Activated CD8-positive, alpha-beta T cell treated with anti-CD3 and anti-CD28 coated beads for 36 hours (primary cell): ENCODE data around the gene ACOT12. TPM values are rescaled to one million over a fixed set of nuclear protein-coding genes. Genes with fewer than 3 reads are reported as not detected.

Source experiments
- ATAC-seq: fragments of 200-7000 bp; cut with Tn5 transposase; one replicate; pipeline ENCODE4 v1.10.0; 2021; ENCODE audit warnings: mild to moderate bottlenecking, moderate library complexity
- CTCF ChIA-PET: fragments of 350-600 bp; sonication (Branson Sonifier 250); formaldehyde crosslinking; loops from one replicate; lab custom pipeline; 2021; ENCODE audit warnings: antibody characterized with exemption; lab: Charles Lee
- POLR2A ChIA-PET: fragments of 350-600 bp; sonication (Branson Sonifier 250); formaldehyde crosslinking; loops from one replicate; lab custom pipeline; 2021; ENCODE audit warnings: antibody characterized with exemption; lab: Charles Lee
- DNase-seq: peaks from one replicate; pipeline ENCODE4 v3.0.0-alpha.2; 2020
- H3K27ac Mint-ChIP-seq: one replicate; pipeline ENCODE4 v1.8.0; 2021; ENCODE audit warnings: mild to moderate bottlenecking, mixed read lengths
- H3K27me3 Mint-ChIP-seq: one replicate; pipeline ENCODE4 v1.8.0; 2021; ENCODE audit warnings: mixed read lengths
- H3K36me3 Mint-ChIP-seq: one replicate; pipeline ENCODE4 v1.8.0; 2021; ENCODE audit warnings: low read depth, mixed read lengths
- H3K4me1 Mint-ChIP-seq: one replicate; pipeline ENCODE4 v1.8.0; 2021; ENCODE audit warnings: low read depth, mixed read lengths
- H3K4me3 Mint-ChIP-seq: one replicate; pipeline ENCODE4 v1.8.0; 2021; ENCODE audit warnings: mild to moderate bottlenecking, moderate library complexity, mixed read lengths
- H3K9me3 Mint-ChIP-seq: one replicate; pipeline ENCODE4 v1.8.0; 2021; ENCODE audit warnings: mixed read lengths
- intact Hi-C: fragments of 100-400 bp; cut with micrococcal nuclease; formaldehyde crosslinking; loops from one replicate; pipeline ENCODE4 v1.10.0; 2022
- total RNA-seq, 2 experiments: library from RNA; stranded (reverse); gene quantifications; one replicate each; pipeline ENCODE4 v1.2.3, GENCODE V29; 2021
- TF ChIP-seq, protein P1 (sequence below): fragments of 200-600 bp; IDR thresholded peaks from one replicate; pipeline ENCODE4 v1.8.0; 2022; ENCODE audit warnings: antibody characterized with exemption, mild to moderate bottlenecking

The ACOT12 gene
- total RNA-seq, 2 experiments from 2014 or later, result not detected

DNA sequence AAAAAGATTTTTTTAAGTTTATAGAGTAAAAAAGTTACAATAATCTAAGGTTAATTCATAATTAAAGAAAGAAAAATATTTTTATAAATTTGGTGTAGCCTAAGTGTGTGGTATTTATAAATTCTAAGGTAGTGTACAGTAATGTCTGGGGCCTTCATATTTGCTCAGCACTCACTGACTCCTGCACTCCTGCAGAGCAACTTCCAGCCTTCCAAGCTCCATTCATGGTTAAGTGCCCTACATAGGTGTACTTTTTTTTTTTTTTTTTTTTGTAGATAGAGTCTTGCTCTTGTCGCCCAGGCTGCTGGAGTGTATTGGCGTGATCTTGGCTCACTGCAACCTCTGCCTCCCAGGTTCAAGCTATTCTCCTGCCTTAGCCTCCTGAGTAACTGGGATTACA is 10.1 kb downstream of the ACOT12 start:
- intact Hi-C loops, result no loop called here
- POLR2A ChIA-PET, result no interaction called here
- TF ChIP-seq, protein P1, sequence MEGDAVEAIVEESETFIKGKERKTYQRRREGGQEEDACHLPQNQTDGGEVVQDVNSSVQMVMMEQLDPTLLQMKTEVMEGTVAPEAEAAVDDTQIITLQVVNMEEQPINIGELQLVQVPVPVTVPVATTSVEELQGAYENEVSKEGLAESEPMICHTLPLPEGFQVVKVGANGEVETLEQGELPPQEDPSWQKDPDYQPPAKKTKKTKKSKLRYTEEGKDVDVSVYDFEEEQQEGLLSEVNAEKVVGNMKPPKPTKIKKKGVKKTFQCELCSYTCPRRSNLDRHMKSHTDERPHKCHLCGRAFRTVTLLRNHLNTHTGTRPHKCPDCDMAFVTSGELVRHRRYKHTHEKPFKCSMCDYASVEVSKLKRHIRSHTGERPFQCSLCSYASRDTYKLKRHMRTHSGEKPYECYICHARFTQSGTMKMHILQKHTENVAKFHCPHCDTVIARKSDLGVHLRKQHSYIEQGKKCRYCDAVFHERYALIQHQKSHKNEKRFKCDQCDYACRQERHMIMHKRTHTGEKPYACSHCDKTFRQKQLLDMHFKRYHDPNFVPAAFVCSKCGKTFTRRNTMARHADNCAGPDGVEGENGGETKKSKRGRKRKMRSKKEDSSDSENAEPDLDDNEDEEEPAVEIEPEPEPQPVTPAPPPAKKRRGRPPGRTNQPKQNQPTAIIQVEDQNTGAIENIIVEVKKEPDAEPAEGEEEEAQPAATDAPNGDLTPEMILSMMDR, result no peak
- Mint-ChIP-seq H3K27ac (no peak overlapping the region), H3K4me1 (no peaks in the 10 kb centered on the region), H3K4me3 (no peak overlapping the region), H3K27me3 (peaks cover 6% of the 10 kb centered on the region), H3K36me3 (no peaks in the 10 kb centered on the region), H3K9me3 (no peaks in the 10 kb centered on the region)
- DNase-seq, result no peak
- CTCF ChIA-PET, result no interaction called here
- ATAC-seq, result no peak

DNA sequence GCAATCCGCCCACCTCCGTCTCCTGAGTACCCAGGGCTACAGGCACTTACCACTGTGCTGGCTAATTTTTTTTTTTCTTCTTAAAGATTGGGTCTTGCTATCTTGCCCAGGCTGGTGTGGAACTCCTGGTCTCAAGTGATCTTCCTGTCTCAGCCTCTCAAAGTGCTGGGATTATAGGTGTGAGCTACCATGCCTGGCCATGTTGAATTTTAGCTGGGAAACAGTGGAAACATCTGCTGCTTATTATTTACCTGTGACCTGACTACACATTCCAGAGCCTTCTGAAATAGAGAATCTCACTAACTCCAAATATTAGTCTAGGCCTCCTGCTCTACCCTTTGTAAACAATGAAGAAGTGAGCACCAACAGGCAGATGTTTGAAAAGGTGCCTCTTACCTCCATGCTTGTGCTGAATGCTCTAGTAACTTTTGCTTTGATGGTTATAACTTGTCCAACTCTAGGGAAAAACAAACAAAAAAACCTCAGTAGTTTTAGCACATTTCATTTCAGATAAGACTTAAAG is 22.5 kb downstream of the ACOT12 start:
- H3K4me1 Mint-ChIP-seq, result no peaks in the 10 kb centered on the region
- TF ChIP-seq, protein P1, result no peak
- no peaks in the 10 kb centered on the region for H3K36me3 Mint-ChIP-seq
- intact Hi-C loops, result no loop called here
- ChIA-PET POLR2A (no interaction called here), CTCF (no interaction called here)
- H3K4me3 Mint-ChIP-seq, result no peak overlapping the region
- ATAC-seq, result no peak
- no peak for DNase-seq
- no peak overlapping the region for H3K27ac Mint-ChIP-seq
- peaks cover 10% of the 10 kb centered on the region for H3K27me3 Mint-ChIP-seq
- no peaks in the 10 kb centered on the region for H3K9me3 Mint-ChIP-seq

DNA sequence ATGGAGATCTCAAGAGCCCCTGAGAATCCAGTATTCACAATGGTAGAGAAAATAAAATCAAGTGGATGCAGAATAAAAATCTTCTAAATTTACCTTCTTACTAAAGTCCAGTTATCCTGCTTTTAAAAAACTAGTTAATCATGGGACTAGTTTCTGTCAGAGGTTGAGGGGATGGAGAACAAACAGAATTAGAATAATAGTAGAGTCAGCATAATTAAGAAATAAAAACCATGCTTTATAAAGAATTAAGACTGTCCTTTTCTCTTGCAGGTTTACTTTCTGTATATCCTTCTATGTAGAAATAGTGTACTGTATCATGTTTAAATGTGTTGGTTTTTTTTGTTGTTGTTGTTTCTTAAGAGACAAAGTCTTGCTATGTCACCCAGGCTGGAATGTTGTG is 23.0 kb downstream of the ACOT12 start:
- Mint-ChIP-seq H3K4me3 (no peak overlapping the region), H3K9me3 (no peaks in the 10 kb centered on the region), H3K27ac (no peak overlapping the region), H3K36me3 (no peaks in the 10 kb centered on the region), H3K27me3 (peaks cover 8% of the 10 kb centered on the region), H3K4me1 (no peaks in the 10 kb centered on the region)
- ATAC-seq (no peak), DNase-seq (no peak)
- CTCF ChIA-PET, result no interaction called here
- intact Hi-C loops, result no loop called here
- POLR2A ChIA-PET, result no interaction called here
- TF ChIP-seq, protein P1, result no peak

DNA sequence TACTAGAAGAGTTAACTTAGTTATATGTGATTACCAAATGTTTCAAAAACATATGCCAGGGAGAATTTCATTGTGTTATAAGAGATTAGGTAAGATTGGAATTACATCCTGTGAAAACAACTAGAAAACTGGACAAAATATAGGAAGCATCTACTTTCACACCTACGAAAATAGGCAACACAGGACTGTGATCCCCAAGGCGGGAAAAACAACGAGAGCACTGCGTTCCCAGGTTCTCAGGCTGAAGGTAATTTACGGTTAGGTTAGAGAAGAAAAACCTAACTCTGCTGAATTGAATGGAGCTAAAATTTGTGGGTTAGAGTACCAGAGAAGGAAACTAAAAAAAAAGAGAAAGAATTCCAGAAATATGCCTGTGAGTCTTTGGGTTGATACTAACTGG is 28.4 kb downstream of the ACOT12 start:
- intact Hi-C loops, result no loop called here
- ATAC-seq (no peak), DNase-seq (no peak)
- CTCF ChIA-PET, result no interaction called here
- POLR2A ChIA-PET, result no interaction called here
- H3K27me3 Mint-ChIP-seq, result no peaks in the 10 kb centered on the region
- TF ChIP-seq, protein P1, result no peak
- H3K9me3 Mint-ChIP-seq, result no peaks in the 10 kb centered on the region
- H3K4me1 Mint-ChIP-seq, result no peaks in the 10 kb centered on the region
- H3K27ac Mint-ChIP-seq, result no peak overlapping the region
- H3K36me3 Mint-ChIP-seq, result no peaks in the 10 kb centered on the region
- H3K4me3 Mint-ChIP-seq, result no peak overlapping the region

DNA sequence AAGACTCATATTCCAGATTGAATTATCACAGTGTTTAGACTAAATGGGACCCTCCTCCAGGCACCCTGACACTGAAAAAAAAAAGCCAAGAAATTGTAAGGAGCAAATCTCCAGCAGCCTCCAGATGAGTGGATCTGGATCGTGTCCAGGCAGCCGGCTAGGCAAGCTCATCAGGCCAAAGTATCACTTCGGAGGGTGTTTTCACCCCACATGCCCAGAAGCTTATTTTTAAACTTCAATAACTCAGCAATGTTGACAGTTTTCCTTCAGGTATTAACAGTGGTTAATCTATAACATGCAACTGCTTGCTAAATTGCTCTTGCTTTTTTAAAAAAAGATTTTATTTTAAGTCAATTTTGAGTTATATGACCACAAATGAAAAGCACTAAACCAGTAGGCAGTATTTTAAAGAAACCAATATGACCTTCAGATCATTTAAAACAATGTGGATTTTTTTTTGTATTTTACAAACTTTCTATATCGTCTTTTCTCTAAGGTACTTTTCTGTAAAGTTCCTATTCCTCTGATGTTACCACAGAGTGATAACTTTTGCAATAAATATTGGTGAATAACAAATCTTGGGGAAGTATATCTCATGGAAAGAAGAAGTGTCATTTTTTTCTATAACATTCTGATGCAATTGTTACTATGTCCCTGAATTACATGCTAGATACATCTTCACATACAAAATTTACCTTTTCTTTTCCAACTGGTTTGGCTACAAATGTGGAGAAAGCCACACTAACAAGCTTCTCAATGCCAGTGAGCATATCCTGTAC is 30.7 kb downstream of the ACOT12 start:
- POLR2A ChIA-PET, result no interaction called here
- ATAC-seq, result no peak
- CTCF ChIA-PET, result no interaction called here
- intact Hi-C loops, result no loop called here
- Mint-ChIP-seq H3K4me3 (no peak overlapping the region), H3K27me3 (peaks cover 2% of the 10 kb centered on the region), H3K9me3 (no peaks in the 10 kb centered on the region), H3K36me3 (no peaks in the 10 kb centered on the region), H3K4me1 (no peaks in the 10 kb centered on the region), H3K27ac (no peak overlapping the region)
- DNase-seq, result no peak
- TF ChIP-seq, protein P1, result no peak
